Measurements from ENCODE around the gene CDHR1. TPM values are rescaled to one million over a fixed set of nuclear protein-coding genes. Genes with fewer than 3 reads are reported as not detected.

The CDHR1 gene
- polyA plus RNA-seq, 3 donors = not detected

GRCh38 chr10:84152769-84153168 is 41.6 kb upstream of the CDHR1 start:
- H3K27ac Mint-ChIP-seq = no peak overlapping the region
- no peaks in the 10 kb centered on the region for H3K9me3 ChIP-seq (replicated peaks in 1 of 2; ENCODE audit: control insufficient read depth in 1 of 2, insufficient read depth in 1 of 2, low read length in 2 of 2)
- H3K27me3 ChIP-seq (ENCODE audit: control insufficient read depth in 2 of 2, insufficient read depth in 2 of 2, low read length in 2 of 2) = no peaks in the 10 kb centered on the region
- peaks cover 0 to 3% (median 0%) of the 10 kb centered on the region in 3 donors for H3K27me3 Mint-ChIP-seq (ENCODE audit: low read depth in 3 of 3)
- H3K4me2 ChIP-seq (replicated peaks; ENCODE audit: extremely low read depth, low read length, poor library complexity, severe bottlenecking) = no peak overlapping the region
- no peak overlapping the region for H3K4me3 ChIP-seq (replicated peaks in 1 of 3; ENCODE audit: low read depth in 2 of 3, low read length in 3 of 3)
- H4K20me1 ChIP-seq (ENCODE audit: insufficient read depth, low read length) = peaks cover 8% of the 10 kb centered on the region
- H3K9ac ChIP-seq (ENCODE audit: insufficient read depth, low read length, poor library complexity, severe bottlenecking) = no peak overlapping the region
- H3K4me1 Mint-ChIP-seq = peaks cover 11% of the 10 kb centered on the region
- H3K36me3 ChIP-seq (replicated peaks in 1 of 2; ENCODE audit: control insufficient read depth in 1 of 2, insufficient read depth in 2 of 2, low read length in 2 of 2) = peaks cover 68 to 77% of the 10 kb centered on the region in 2 donors
- no peak for DNase-seq
- no peak overlapping the region for H3K4me3 Mint-ChIP-seq
- no peak overlapping the region for H2AFZ ChIP-seq (ENCODE audit: insufficient read depth, low read depth, low read length, poor library complexity, severe bottlenecking)
- H3K27ac ChIP-seq (ENCODE audit: low read depth in 1 of 2, low read length in 2 of 2) = no peak overlapping the region
- H3K36me3 Mint-ChIP-seq = peaks cover 67 to 73% of the 10 kb centered on the region in 2 donors
- no peak for TF ChIP-seq CTCF (IDR thresholded peaks at IDR 0.05)
- H3K9me3 Mint-ChIP-seq = peaks cover 0 to under 1% (median 0%) of the 10 kb centered on the region in 7 donors
- H3K4me1 ChIP-seq (ENCODE audit: control insufficient read depth in 1 of 2, insufficient read depth in 2 of 2, low read length in 2 of 2) = peaks cover 7 to 9% of the 10 kb centered on the region in 2 donors
- intact Hi-C loops (cut with micrococcal nuclease) = loop anchor here in 1 of 2 donors (5.0 kb wide), 1 partner anchor 45 kb away; no protein-coding TSS in a partner anchor
- no peaks in the 10 kb centered on the region for H3K79me2 ChIP-seq (ENCODE audit: insufficient read depth, low read length)

GRCh38 chr10:84155521-84155920 is 38.8 kb upstream of the CDHR1 start:
- Histone ChIP-seq H3K4me1 (ENCODE audit: control insufficient read depth in 1 of 2, insufficient read depth in 2 of 2, low read length in 2 of 2) (peaks cover 7 to 18% of the 10 kb centered on the region in 2 donors), H3K4me2 (replicated peaks; ENCODE audit: extremely low read depth, low read length, poor library complexity, severe bottlenecking) (no peak overlapping the region), H3K4me3 (replicated peaks in 1 of 3; ENCODE audit: low read depth in 2 of 3, low read length in 3 of 3) (no peak overlapping the region), H4K20me1 (ENCODE audit: insufficient read depth, low read length) (no peaks in the 10 kb centered on the region), H3K36me3 (replicated peaks in 1 of 2; ENCODE audit: control insufficient read depth in 1 of 2, insufficient read depth in 2 of 2, low read length in 2 of 2) (peaks cover 46 to 54% of the 10 kb centered on the region in 2 donors), H3K27me3 (ENCODE audit: control insufficient read depth in 2 of 2, insufficient read depth in 2 of 2, low read length in 2 of 2) (peaks cover 7% of the 10 kb centered on the region in 2 donors), H3K27ac (ENCODE audit: low read depth in 1 of 2, low read length in 2 of 2) (no peak overlapping the region), H3K9me3 (replicated peaks in 1 of 2; ENCODE audit: control insufficient read depth in 1 of 2, insufficient read depth in 1 of 2, low read length in 2 of 2) (no peaks in the 10 kb centered on the region), H3K9ac (ENCODE audit: insufficient read depth, low read length, poor library complexity, severe bottlenecking) (no peak overlapping the region), H3K79me2 (ENCODE audit: insufficient read depth, low read length) (no peaks in the 10 kb centered on the region), H2AFZ (ENCODE audit: insufficient read depth, low read depth, low read length, poor library complexity, severe bottlenecking) (no peak overlapping the region)
- no peak for TF ChIP-seq CTCF (IDR thresholded peaks at IDR 0.05)
- peaks cover 25% of the 10 kb centered on the region for H3K4me1 Mint-ChIP-seq
- no peak overlapping the region for H3K4me3 Mint-ChIP-seq
- H3K9me3 Mint-ChIP-seq = peaks cover 0 to 1% (median 0%) of the 10 kb centered on the region in 7 donors
- H3K27me3 Mint-ChIP-seq (ENCODE audit: low read depth in 3 of 3) = peaks cover 7 to 12% (median 10%) of the 10 kb centered on the region in 3 donors
- peak overlapping the region in 4 of 7 donors; percentile 32 to 58 (median 40) for H3K27ac Mint-ChIP-seq
- intact Hi-C loops (cut with micrococcal nuclease) = no loop called here
- 100% methylated on average over 3 of the region's 4 CpGs for WGBS (ENCODE audit: insufficient coverage)
- peaks cover 50 to 56% of the 10 kb centered on the region in 2 donors for H3K36me3 Mint-ChIP-seq
- no peak for DNase-seq

Measured in CD14-positive monocyte (primary cell).